Large intestine (tissue), 3 donors: ENCODE measurements around the gene HERPUD2. TPM values are rescaled to one million over a fixed set of nuclear protein-coding genes. Genes with fewer than 3 reads are reported as not detected.
A peak's percentile ranks its signal among the peaks of the same experiment; 100 is the strongest.

Experiments used
- DNase-seq, 2 donors: peaks; one replicate each; pipeline versions ENCODE4 v3.0.0 to v3.0.0-alpha.2; 2013
- H3K27ac ChIP-seq: one replicate; pipeline ENCODE4 v1.5.1; 2013; ENCODE audit warnings: low read length
- H3K27me3 ChIP-seq: 2 replicates; pipeline ENCODE4 v1.6.1; 2013; ENCODE audit warnings: low read length; ENCODE audit not compliant: control insufficient read depth, insufficient read depth
- H3K36me3 ChIP-seq: 2 replicates; pipeline ENCODE4 v1.6.1; 2013; ENCODE audit warnings: low read length; ENCODE audit not compliant: control insufficient read depth, insufficient read depth
- H3K4me1 ChIP-seq: one replicate; pipeline ENCODE4 v1.6.1; 2013; ENCODE audit warnings: low read length; ENCODE audit not compliant: control insufficient read depth, insufficient read depth
- H3K4me3 ChIP-seq: one replicate; pipeline ENCODE4 v1.5.1; 2013; ENCODE audit warnings: low read length
- H3K9me3 ChIP-seq: one replicate; pipeline ENCODE4 v1.6.1; 2013; ENCODE audit warnings: mild to moderate bottlenecking, low read depth, low read length, moderate library complexity; ENCODE audit not compliant: control insufficient read depth
- WGBS: methylation state at CpG from one replicate; pipeline ENCODE4 v1.1.5; 2013; ENCODE audit warnings: low lambda C conversion rate; ENCODE audit not compliant: insufficient coverage; 5-methylcytosine and 5-hydroxymethylcytosine counted together
- polyA plus RNA-seq: library from polyadenylated mRNA; unstranded; fragments of 120-200 nt; gene quantifications from one replicate; pipeline ENCODE4 v1.2.1, GENCODE V29; 2013

Gene HERPUD2
- polyA plus RNA-seq, 1 donor: 23.8 TPM

- no peak for DNase-seq
- H3K4me1 ChIP-seq: peaks cover 5% of the 10 kb centered on the region
- H3K27me3 ChIP-seq: no peaks in the 10 kb centered on the region
- 67% methylated on average over 1 of the region's 5 CpGs for WGBS
- H3K9me3 ChIP-seq: no peaks in the 10 kb centered on the region
- no peaks in the 10 kb centered on the region for H3K36me3 ChIP-seq
- H3K4me3 ChIP-seq: no peak overlapping the region
- peak overlapping the region; percentile 6 for H3K27ac ChIP-seq
Observed at GRCh38 chr7:35716038-35716803, 21.3 kb upstream of the HERPUD2 start.

- H3K36me3 ChIP-seq: no peaks in the 10 kb centered on the region
- H3K27me3 ChIP-seq: no peaks in the 10 kb centered on the region
- H3K4me3 ChIP-seq: no peak overlapping the region
- H3K9me3 ChIP-seq: no peaks in the 10 kb centered on the region
- H3K4me1 ChIP-seq: peaks cover 1% of the 10 kb centered on the region
- no CpG with 5 or more reads among the region's 1 CpG for WGBS
- no peak for DNase-seq
- H3K27ac ChIP-seq: no peak overlapping the region
Observed at GRCh38 chr7:35714862-35715261, 19.9 kb upstream of the HERPUD2 start.

- no peak overlapping the region for H3K27ac ChIP-seq
Observed at GRCh38 chr7:35714407-35714806, 19.5 kb upstream of the HERPUD2 start.

DNA sequence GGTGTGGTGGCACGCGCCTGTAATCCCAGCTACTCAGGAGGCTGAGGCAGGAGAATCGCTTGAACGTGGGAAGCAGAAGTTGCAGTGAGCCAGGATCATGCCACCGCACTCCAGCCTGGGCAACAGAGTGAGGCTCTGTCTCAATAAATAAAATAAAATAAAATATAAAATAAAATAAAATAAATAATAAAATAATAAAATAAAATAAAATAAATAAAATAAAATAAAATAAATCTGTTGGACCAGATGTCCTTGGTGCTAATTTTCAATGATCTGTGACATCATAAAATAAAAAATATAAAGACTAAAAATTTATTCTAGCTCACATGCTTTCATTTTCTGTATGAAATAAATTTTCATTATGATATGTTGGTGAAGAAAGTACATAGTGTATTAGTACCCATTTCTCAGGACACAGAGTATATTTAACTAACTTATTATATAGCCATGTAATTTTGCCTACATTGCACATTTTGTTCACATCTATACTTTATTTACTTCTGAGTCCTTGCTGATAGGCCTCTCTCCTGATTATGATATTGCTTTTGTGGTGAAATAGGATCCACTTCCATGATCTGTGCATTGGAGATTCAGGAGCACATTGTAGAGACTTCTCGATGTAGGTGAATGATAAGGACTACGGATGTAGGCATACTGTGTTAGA is 17.8 kb upstream of the HERPUD2 start:
- Histone ChIP-seq H3K4me1 (no peaks in the 10 kb centered on the region), H3K27ac (no peak overlapping the region), H3K4me3 (no peak overlapping the region), H3K36me3 (no peaks in the 10 kb centered on the region), H3K27me3 (no peaks in the 10 kb centered on the region), H3K9me3 (no peaks in the 10 kb centered on the region)
- no peak for DNase-seq
- 96% methylated on average over 5 of the region's 7 CpGs for WGBS

More at GRCh38 chr7:35714407-35714806, 19.5 kb upstream of the HERPUD2 start:
- Histone ChIP-seq H3K27me3 (no peaks in the 10 kb centered on the region), H3K4me1 (no peaks in the 10 kb centered on the region), H3K4me3 (no peak overlapping the region), H3K9me3 (no peaks in the 10 kb centered on the region), H3K36me3 (no peaks in the 10 kb centered on the region)
- no CpG with 5 or more reads among the region's 1 CpG for WGBS
- DNase-seq: no peak

GRCh38 chr7:35707422-35707821 is 12.5 kb upstream of the HERPUD2 start:
- H3K9me3 ChIP-seq: no peaks in the 10 kb centered on the region
- DNase-seq: no peak
- H3K4me3 ChIP-seq: no peak overlapping the region
- H3K27me3 ChIP-seq: no peaks in the 10 kb centered on the region
- H3K27ac ChIP-seq: no peak overlapping the region
- 70% methylated on average over 2 of the region's 4 CpGs for WGBS
- H3K36me3 ChIP-seq: no peaks in the 10 kb centered on the region
- H3K4me1 ChIP-seq: no peaks in the 10 kb centered on the region

DNA sequence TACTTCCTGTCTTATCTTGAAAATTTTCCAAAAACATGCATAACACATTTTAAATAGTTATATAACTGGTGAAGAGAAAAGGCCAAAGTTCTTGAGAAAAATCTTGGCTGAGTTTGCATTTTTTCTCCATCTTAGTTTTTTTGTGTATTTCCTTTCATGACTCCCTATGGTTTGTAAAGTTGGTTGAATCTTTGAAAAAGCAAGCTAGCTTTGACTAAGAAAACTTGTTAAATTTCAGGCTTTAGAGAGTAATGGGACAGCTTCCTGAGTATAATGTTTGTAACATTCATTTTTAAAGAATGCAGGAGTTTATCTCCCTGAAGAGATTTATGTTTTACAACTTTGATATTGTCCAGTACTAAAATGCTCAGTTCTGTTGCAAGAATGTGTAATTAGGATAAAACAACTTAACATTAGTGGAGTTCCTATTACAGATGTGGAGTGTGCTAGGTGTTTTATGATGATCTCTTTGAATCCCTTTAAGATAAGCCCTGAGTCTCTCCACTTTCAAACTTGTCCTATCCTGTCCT is 11.1 kb upstream of the HERPUD2 start:
- no peak for DNase-seq
- H3K27ac ChIP-seq: no peak overlapping the region
- no peaks in the 10 kb centered on the region for H3K9me3 ChIP-seq
- no peaks in the 10 kb centered on the region for H3K36me3 ChIP-seq
- no peaks in the 10 kb centered on the region for H3K4me1 ChIP-seq
- no peak overlapping the region for H3K4me3 ChIP-seq
- no peaks in the 10 kb centered on the region for H3K27me3 ChIP-seq

GRCh38 chr7:35704261-35704660 is 9.3 kb upstream of the HERPUD2 start:
- no peaks in the 10 kb centered on the region for H3K27me3 ChIP-seq
- H3K9me3 ChIP-seq: no peaks in the 10 kb centered on the region
- H3K27ac ChIP-seq: no peak overlapping the region
- H3K4me1 ChIP-seq: no peaks in the 10 kb centered on the region
- no peak overlapping the region for H3K4me3 ChIP-seq
- no CpG with 5 or more reads among the region's 1 CpG for WGBS
- H3K36me3 ChIP-seq: no peaks in the 10 kb centered on the region
- no peak for DNase-seq

GRCh38 chr7:35702541-35702940 is 7.6 kb upstream of the HERPUD2 start:
- no CpG with 5 or more reads among the region's 4 CpGs for WGBS
- Histone ChIP-seq H3K9me3 (no peaks in the 10 kb centered on the region), H3K27ac (no peak overlapping the region), H3K4me3 (no peak overlapping the region), H3K4me1 (no peaks in the 10 kb centered on the region), H3K36me3 (no peaks in the 10 kb centered on the region), H3K27me3 (no peaks in the 10 kb centered on the region)
- DNase-seq: no peak

GRCh38 chr7:35701287-35701900 is 6.5 kb upstream of the HERPUD2 start:
- Histone ChIP-seq H3K9me3 (no peaks in the 10 kb centered on the region), H3K4me3 (no peak overlapping the region), H3K4me1 (no peaks in the 10 kb centered on the region), H3K27me3 (no peaks in the 10 kb centered on the region), H3K36me3 (no peaks in the 10 kb centered on the region), H3K27ac (no peak overlapping the region)
- no peak for DNase-seq
- no CpG with 5 or more reads among the region's 1 CpG for WGBS

- Histone ChIP-seq H3K36me3 (no peaks in the 10 kb centered on the region), H3K4me1 (no peaks in the 10 kb centered on the region), H3K27ac (no peak overlapping the region), H3K4me3 (no peak overlapping the region), H3K9me3 (no peaks in the 10 kb centered on the region), H3K27me3 (no peaks in the 10 kb centered on the region)
- DNase-seq: no peak
- no CpG with 5 or more reads among the region's 2 CpGs for WGBS
Observed at GRCh38 chr7:35700865-35701264, 5.9 kb upstream of the HERPUD2 start.
